Endothelial cell of umbilical vein (primary cell): Measurements from ENCODE around the gene HSPD1.

Source experiments
- EZH2 ChIP-seq: IDR thresholded peaks from 2 replicates; pipeline ENCODE4 v1.6.1; 2012; ENCODE audit warnings: borderline replicate concordance, low read depth, mild to moderate bottlenecking, moderate library complexity, low read length, inconsistent platforms; ENCODE audit not compliant: severe bottlenecking
- MYC ChIP-seq: IDR thresholded peaks from one replicate; pipeline ENCODE4 v1.6.1; 2011; ENCODE audit warnings: mild to moderate bottlenecking, low read depth, low read length
- POLR2A ChIP-seq: IDR thresholded peaks from 2 replicates; pipeline ENCODE4 v1.6.1; 2012; ENCODE audit warnings: low read depth, mild to moderate bottlenecking, control low read depth, low read length
- POLR2AphosphoS5 ChIP-seq: IDR thresholded peaks from 2 replicates; pipeline ENCODE4 v1.6.1; 2012; ENCODE audit warnings: low read depth, mild to moderate bottlenecking, control low read depth, low read length, moderate library complexity; ENCODE audit not compliant: insufficient read depth
- TF ChIP-seq, protein P1 (sequence below), 2 donors: IDR thresholded peaks; 1 replicate in 1 of 2; 2 replicates in 1 of 2; pipeline ENCODE4 v1.5.1; 2011; ENCODE audit warnings: low read length in 2 of 2, mild to moderate bottlenecking in 2 of 2, moderate library complexity in 2 of 2, control low read depth in 1 of 2, inconsistent platforms in 1 of 2, low read depth in 1 of 2; ENCODE audit not compliant: insufficient read depth in 1 of 2; ENCODE audit errors: extremely low read depth in 1 of 2

DNA sequence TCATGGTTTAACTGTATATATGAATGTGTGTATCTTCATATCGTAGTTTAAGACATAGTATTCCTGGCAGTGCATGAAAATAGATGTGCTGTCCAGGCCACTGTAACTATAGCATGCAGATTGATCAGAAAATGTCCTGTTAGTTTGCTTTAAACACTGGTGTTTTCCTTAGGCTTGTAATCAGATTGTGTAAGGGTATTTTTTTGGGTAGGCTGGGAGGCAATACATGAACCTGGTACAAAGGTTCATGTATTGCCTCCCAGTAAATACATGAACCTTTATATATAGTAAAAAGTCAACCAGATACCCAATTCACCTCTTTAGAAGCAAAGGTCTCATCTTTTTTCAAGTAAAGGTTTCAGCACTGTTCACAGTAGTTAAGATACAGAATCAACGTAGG is 44.7 kb downstream of the HSPD1 start:
- TF ChIP-seq EZH2 (no peak), POLR2A (no peak), POLR2AphosphoS5 (no peak), MYC (no peak)
- TF ChIP-seq, protein P1, sequence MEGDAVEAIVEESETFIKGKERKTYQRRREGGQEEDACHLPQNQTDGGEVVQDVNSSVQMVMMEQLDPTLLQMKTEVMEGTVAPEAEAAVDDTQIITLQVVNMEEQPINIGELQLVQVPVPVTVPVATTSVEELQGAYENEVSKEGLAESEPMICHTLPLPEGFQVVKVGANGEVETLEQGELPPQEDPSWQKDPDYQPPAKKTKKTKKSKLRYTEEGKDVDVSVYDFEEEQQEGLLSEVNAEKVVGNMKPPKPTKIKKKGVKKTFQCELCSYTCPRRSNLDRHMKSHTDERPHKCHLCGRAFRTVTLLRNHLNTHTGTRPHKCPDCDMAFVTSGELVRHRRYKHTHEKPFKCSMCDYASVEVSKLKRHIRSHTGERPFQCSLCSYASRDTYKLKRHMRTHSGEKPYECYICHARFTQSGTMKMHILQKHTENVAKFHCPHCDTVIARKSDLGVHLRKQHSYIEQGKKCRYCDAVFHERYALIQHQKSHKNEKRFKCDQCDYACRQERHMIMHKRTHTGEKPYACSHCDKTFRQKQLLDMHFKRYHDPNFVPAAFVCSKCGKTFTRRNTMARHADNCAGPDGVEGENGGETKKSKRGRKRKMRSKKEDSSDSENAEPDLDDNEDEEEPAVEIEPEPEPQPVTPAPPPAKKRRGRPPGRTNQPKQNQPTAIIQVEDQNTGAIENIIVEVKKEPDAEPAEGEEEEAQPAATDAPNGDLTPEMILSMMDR (IDR thresholded peaks at IDR 0.05; ENCODE audit: extremely low read depth in 1 of 2, insufficient read depth in 1 of 2, low read depth in 1 of 2, low read length in 2 of 2) = no peak
